Measurements from ENCODE around the gene CXCR2. TPM values are rescaled to one million over a fixed set of nuclear protein-coding genes. Genes with fewer than 3 reads are reported as not detected.
"Not testable (repeated sequence)": the region's sequence is repeated elsewhere in the genome, so short reads cannot be mapped to it uniquely, and the experiment has no call there.

CXCR2 gene
- 1 to 10 TPM in 1 of 2 experiments, under 1 TPM in 1; 0.31 to 1.2 TPM for total RNA-seq

- H3K4me3 Mint-ChIP-seq, result no peak within 1 kb of the TSS
- no peak for DNase-seq
- no peak within 1 kb of the TSS for H3K27ac Mint-ChIP-seq
These were observed at the start of gene CXCR2 for GRCh38 chr2:218125626-218126080. Gene CXCR2 (plus strand): TSS chr2:218126028. CDS start chr2:218134802, 8,774 bp downstream.

GRCh38 chr2:218077464-218078216 is 48.2 kb upstream of the CXCR2 start:
- Mint-ChIP-seq H3K4me1 (no peaks in the 10 kb centered on the region), H3K36me3 (no peaks in the 10 kb centered on the region), H3K4me3 (no peak overlapping the region), H3K27ac (no peak overlapping the region), H3K9me3 (no peaks in the 10 kb centered on the region), H3K27me3 (no peaks in the 10 kb centered on the region)
- DNase-seq, result no peak

More at GRCh38 chr2:218125626-218126080, at the start of gene CXCR2:
- Mint-ChIP-seq H3K9me3 (peaks cover 12% of the 10 kb centered on the region), H3K27me3 (peaks cover 24% of the 10 kb centered on the region), H3K4me1 (peaks cover 2% of the 10 kb centered on the region), H3K36me3 (no peaks in the 10 kb centered on the region)

- H3K4me3 Mint-ChIP-seq, result no peak overlapping the region
- no peaks in the 10 kb centered on the region for H3K4me1 Mint-ChIP-seq
- no peak overlapping the region for H3K27ac Mint-ChIP-seq
- DNase-seq, result no peak
- H3K27me3 Mint-ChIP-seq, result no peaks in the 10 kb centered on the region
- no peaks in the 10 kb centered on the region for H3K9me3 Mint-ChIP-seq
- H3K36me3 Mint-ChIP-seq, result no peaks in the 10 kb centered on the region
These were observed 45.6 kb upstream of the CXCR2 start for GRCh38 chr2:218079943-218080913.

GRCh38 chr2:218081063-218081462 is 44.8 kb upstream of the CXCR2 start:
- Mint-ChIP-seq H3K36me3 (no peaks in the 10 kb centered on the region), H3K4me1 (no peaks in the 10 kb centered on the region), H3K27me3 (no peaks in the 10 kb centered on the region), H3K9me3 (peaks cover under 1% of the 10 kb centered on the region), H3K27ac (no peak overlapping the region), H3K4me3 (no peak overlapping the region)
- no peak for DNase-seq

DNA sequence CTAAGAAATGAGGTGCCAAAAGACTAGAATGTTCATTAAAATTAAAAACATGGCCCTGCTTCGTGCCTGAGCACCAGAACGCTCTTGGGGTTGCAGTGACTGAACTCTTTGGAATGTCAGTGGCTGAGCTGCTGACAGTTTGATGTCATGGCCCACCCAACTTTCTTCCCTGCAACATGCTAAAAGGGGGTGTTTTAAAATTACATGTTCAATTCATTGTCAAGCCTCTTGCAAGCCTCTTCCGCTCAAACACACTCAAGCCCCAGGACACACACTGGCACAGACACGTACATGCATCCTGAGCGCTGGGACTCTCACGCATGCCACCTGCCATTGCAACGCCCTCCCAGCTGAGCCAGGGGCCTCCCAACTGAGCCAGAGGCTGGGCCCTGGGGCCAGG is 44.1 kb upstream of the CXCR2 start:
- no peak overlapping the region for H3K27ac Mint-ChIP-seq
- no peaks in the 10 kb centered on the region for H3K27me3 Mint-ChIP-seq
- peaks cover 7% of the 10 kb centered on the region for H3K9me3 Mint-ChIP-seq
- DNase-seq, result no peak
- no peaks in the 10 kb centered on the region for H3K4me1 Mint-ChIP-seq
- H3K4me3 Mint-ChIP-seq, result no peak overlapping the region
- no peaks in the 10 kb centered on the region for H3K36me3 Mint-ChIP-seq

DNA sequence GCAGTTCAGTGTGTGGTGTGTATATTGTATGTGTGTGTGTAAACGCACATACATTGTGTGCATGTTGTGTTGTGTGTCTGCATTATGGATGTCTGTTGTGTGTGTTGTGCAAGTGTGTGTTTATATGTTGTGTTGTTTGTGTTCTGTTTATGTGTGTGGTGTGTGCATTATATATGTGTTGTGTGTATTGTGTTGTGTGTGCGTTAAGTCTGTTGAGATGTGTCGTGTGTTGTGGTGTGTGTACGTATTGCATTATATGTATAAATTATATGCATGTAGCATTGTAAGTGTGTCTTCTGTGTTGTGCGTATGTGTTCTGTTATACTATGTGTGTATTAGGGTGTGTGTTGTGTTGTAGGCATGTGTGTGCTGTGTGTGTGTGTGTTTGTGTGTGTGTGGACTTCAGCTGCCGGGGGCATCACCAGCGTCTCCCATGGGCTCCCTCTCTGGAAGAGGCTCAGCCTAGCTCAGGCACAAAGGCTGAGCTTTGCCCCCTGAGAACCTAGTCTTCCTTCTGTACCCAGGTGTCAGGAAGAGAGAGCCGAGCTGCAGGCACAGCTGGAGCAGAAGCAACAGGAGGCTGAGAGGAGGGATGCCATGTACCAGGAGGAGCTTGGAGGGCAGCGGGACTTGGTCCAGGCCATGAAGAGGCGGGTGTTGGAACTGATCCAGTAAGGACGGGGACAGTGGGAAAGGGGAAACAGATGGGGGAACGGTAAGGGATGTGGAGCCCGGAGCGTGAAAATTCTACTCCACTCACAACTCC is 43.1 kb upstream of the CXCR2 start:
- no peak overlapping the region for H3K4me3 Mint-ChIP-seq
- no peak for DNase-seq
- H3K27ac Mint-ChIP-seq, result no peak overlapping the region
- H3K9me3 Mint-ChIP-seq, result peaks cover 7% of the 10 kb centered on the region
- no peaks in the 10 kb centered on the region for H3K4me1 Mint-ChIP-seq
- H3K27me3 Mint-ChIP-seq, result no peaks in the 10 kb centered on the region
- H3K36me3 Mint-ChIP-seq, result no peaks in the 10 kb centered on the region

- H3K27me3 Mint-ChIP-seq, result no peaks in the 10 kb centered on the region
- H3K27ac Mint-ChIP-seq, result no peak overlapping the region
- DNase-seq, result no peak
- H3K36me3 Mint-ChIP-seq, result no peaks in the 10 kb centered on the region
- peaks cover 7% of the 10 kb centered on the region for H3K9me3 Mint-ChIP-seq
- no peaks in the 10 kb centered on the region for H3K4me1 Mint-ChIP-seq
- H3K4me3 Mint-ChIP-seq, result no peak overlapping the region
These were observed 42.5 kb upstream of the CXCR2 start for GRCh38 chr2:218083352-218083676.

- Mint-ChIP-seq H3K4me3 (no peak overlapping the region), H3K9me3 (peaks cover 7% of the 10 kb centered on the region), H3K4me1 (no peaks in the 10 kb centered on the region), H3K36me3 (no peaks in the 10 kb centered on the region), H3K27me3 (no peaks in the 10 kb centered on the region), H3K27ac (no peak overlapping the region)
- no peak for DNase-seq
These were observed 39.4 kb upstream of the CXCR2 start for GRCh38 chr2:218086478-218086877.

- no peak overlapping the region for H3K27ac Mint-ChIP-seq
- H3K36me3 Mint-ChIP-seq, result no peaks in the 10 kb centered on the region
- H3K27me3 Mint-ChIP-seq, result no peaks in the 10 kb centered on the region
- no peaks in the 10 kb centered on the region for H3K4me1 Mint-ChIP-seq
- H3K4me3 Mint-ChIP-seq, result no peak overlapping the region
- DNase-seq, result no peak
- H3K9me3 Mint-ChIP-seq, result peaks cover 7% of the 10 kb centered on the region
These were observed 36.6 kb upstream of the CXCR2 start for GRCh38 chr2:218089259-218089658.

DNA sequence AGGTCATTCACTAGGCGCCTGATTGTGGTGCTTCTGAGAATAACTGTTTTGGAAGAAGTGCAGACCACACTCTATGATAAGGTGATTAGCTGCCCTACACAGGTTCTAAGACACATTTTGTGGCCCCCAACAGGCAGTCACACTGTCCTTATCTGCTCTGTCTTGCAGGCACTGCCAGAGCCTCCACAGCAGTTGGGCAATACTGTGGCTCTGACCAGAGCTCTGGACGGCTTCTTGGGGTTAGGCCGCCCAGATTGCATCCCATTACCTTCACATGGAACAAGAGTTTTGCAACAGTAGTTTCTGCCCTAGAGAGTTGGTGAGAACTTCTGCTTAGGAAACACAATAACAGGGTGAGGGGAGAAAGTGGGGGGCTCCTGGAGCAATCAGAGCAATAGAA is 34.1 kb upstream of the CXCR2 start:
- no peaks in the 10 kb centered on the region for H3K9me3 Mint-ChIP-seq
- H3K36me3 Mint-ChIP-seq, result no peaks in the 10 kb centered on the region

GRCh38 chr2:218093879-218094278 is 31.9 kb upstream of the CXCR2 start:
- Mint-ChIP-seq H3K9me3 (no peaks in the 10 kb centered on the region), H3K27ac (no peak overlapping the region), H3K4me1 (no peaks in the 10 kb centered on the region), H3K36me3 (no peaks in the 10 kb centered on the region), H3K27me3 (no peaks in the 10 kb centered on the region), H3K4me3 (no peak overlapping the region)
- DNase-seq, result no peak

More for the DNA sequence above, 34.1 kb upstream of the CXCR2 start:
- H3K4me1 Mint-ChIP-seq, result no peaks in the 10 kb centered on the region
- H3K27ac Mint-ChIP-seq, result no peak overlapping the region
- H3K4me3 Mint-ChIP-seq, result no peak overlapping the region
- no peaks in the 10 kb centered on the region for H3K27me3 Mint-ChIP-seq
- no peak for DNase-seq

DNA sequence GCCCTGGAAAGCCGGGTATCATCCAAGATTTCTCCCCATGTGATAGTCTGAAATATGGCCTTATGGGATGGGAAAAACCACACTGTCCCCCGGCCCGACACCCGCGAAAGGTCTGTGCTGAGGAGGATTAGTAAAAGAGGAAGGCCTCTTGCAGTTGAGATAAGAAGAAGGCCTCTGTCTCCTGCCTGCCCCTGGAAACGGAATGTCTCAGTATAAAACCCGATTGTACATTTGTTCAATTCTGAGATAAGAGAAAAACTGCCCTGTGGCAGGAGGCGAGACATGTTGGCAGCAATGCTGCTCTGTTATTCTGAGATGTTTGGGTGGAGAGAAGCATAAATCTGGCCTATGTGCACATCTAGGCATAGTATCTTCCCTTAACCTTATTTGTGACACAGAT is 30.0 kb upstream of the CXCR2 start:
- no peaks in the 10 kb centered on the region for H3K4me1 Mint-ChIP-seq
- H3K9me3 Mint-ChIP-seq, result no peaks in the 10 kb centered on the region
- DNase-seq, result no peak
- H3K36me3 Mint-ChIP-seq, result no peaks in the 10 kb centered on the region
- H3K4me3 Mint-ChIP-seq, result no peak overlapping the region
- H3K27me3 Mint-ChIP-seq, result no peaks in the 10 kb centered on the region
- no peak overlapping the region for H3K27ac Mint-ChIP-seq

GRCh38 chr2:218097975-218098374 is 27.9 kb upstream of the CXCR2 start:
- Mint-ChIP-seq H3K27ac (no peak overlapping the region), H3K27me3 (peaks cover 3% of the 10 kb centered on the region), H3K4me1 (no peaks in the 10 kb centered on the region), H3K9me3 (no peaks in the 10 kb centered on the region), H3K36me3 (no peaks in the 10 kb centered on the region), H3K4me3 (no peak overlapping the region)
- DNase-seq, result no peak

- peaks cover 46% of the 10 kb centered on the region for H3K27me3 Mint-ChIP-seq
- not testable (repeated sequence) for H3K4me3 Mint-ChIP-seq, H3K4me1 Mint-ChIP-seq, DNase-seq, H3K36me3 Mint-ChIP-seq, H3K9me3 Mint-ChIP-seq, H3K27ac Mint-ChIP-seq
These were observed 17.0 kb upstream of the CXCR2 start for GRCh38 chr2:218108834-218109233.

DNA sequence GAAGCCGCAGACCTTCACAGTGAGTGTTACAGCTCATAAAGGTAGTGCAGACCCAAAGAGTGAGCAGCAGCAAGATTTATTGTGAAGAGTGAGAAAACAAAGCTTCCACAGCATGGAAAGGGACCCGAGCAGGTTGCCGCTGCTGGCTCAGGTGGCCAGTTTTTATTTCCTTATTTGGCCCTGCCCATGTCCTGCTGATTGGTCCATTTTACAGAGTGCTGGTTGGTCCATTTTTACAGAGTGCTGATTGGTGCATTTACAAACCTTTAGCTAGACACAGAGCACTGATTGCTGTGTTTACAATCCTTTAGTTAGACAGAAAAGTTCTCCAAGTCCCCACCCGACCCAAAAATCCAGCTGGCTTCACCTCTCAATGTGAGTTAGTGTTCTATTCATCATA is 4.0 kb upstream of the CXCR2 start:
- not testable (repeated sequence) for H3K4me3 Mint-ChIP-seq, H3K27ac Mint-ChIP-seq, DNase-seq, H3K4me1 Mint-ChIP-seq, H3K36me3 Mint-ChIP-seq
- H3K9me3 Mint-ChIP-seq, result peaks cover 19% of the 10 kb centered on the region
- H3K27me3 Mint-ChIP-seq, result peaks cover 16% of the 10 kb centered on the region
